GM10266 (cell line): ENCODE results near the gene TRNP1.

Experiments used
- DNase-seq: peaks from one replicate; pipeline ENCODE4 v3.0.0; 2012; ENCODE audit errors: extremely low spot score
- CTCF ChIP-seq: IDR thresholded peaks from 2 replicates; pipeline ENCODE4 v1.5.1; 2012; ENCODE audit warnings: mild to moderate bottlenecking, low read depth; ENCODE audit not compliant: control insufficient read depth, insufficient read depth; ENCODE audit errors: missing control alignments

TRNP1 gene

GRCh38 chr1:27025718-27026117 lies 32.2 kb downstream of the TRNP1 start:
- no peak for DNase-seq
- no peak for TF ChIP-seq CTCF

GRCh38 chr1:27026621-27027574 lies 33.4 kb downstream of the TRNP1 start:
- no peak for DNase-seq
- TF ChIP-seq CTCF: no peak

DNA sequence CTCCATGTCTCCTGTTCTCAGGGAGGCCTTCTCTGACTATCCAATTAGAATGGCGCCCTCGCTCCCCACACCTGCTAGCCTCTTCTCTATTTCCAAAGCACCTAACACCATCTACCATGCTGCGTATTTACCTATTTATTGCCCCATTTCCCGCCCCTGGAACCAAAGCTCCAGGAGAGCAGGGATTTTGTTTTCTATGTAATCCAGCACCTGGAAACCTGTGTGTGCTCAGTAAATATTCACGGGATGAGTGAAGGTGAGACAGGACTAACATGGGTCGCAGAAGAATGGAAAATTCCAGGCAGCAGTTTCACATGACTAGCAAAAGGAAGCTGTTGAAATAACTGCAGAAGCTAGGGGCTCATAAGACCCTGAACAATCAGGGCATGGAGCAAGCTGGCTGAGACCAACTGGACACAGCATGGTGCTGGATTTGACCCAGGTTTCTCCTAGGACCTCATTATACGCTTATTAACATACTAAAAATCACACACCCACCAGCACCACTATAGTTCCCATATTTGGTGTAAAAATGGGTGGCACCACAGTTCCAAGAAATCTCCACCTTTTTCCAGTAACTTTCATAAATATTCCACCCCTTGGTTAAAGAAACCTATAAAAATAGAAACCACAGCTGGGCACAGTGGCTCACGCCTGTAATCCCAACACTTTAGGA lies 34.2 kb downstream of the TRNP1 start:
- no peak for DNase-seq
- TF ChIP-seq CTCF: no peak

DNA sequence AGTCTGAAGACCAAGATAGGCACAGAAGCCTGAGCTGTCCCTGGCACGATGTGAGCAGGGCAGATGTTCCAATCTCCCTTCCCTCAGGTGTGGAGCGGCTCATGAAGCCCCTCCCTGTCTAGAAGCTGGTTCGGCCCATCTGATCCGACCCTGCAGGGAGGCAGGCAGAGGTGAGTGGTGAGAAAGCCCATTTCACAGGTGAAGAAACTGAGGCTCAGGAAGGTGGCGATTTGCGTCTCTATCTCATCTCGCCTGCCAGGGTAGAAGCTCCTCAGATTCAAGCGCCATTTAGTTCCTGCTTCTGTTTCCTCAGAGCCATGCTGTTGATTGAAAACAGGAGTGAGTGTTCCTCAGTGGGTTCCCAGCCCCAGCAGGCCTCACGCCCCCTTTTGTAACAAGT lies 36.0 kb downstream of the TRNP1 start:
- no peak for DNase-seq
- no peak for TF ChIP-seq CTCF

DNA sequence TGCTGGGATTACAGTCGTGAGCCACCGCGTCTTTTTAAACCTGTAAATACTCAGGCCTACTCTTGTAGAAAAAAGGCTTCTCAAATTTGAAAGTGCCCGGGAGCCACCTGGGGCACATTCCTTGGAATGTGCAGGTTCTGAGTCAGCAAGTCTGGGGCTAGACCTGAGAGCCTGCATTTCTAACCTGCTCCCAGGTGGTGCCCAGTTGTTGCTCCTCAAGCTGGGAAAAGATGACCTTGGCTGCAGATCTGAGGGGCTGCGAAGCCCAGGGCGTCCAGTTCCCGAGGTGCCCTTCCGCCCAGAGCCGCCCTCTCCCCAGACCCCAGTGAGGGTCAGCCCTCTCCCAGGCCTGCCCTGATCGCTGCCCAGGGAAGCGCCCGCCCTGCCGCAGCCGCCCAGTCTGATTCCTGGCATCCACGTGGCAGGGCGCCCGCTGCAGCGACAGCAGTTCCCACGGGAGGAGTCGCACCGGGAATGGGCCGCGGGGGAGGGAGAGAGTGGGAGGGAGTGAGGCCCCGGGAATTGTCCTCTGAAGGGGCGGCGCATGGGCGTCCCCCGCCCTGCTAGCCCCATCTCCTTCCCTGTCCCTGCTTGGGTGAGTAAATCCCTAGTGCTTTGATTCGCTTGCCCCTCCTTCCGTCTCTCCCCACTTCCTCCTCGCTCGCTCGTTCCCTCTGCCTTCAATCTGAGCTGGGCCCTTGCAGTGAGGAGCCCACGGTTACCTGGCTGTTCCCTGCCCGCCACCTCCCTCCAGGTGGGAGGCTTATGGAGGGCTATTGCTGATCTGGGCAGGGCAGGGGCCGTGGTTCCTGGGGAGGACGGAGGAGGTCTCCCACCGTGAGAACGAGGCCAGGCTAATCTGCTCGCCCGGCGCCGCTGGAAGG lies 38.0 kb downstream of the TRNP1 start:
- no peak for DNase-seq
- TF ChIP-seq CTCF: no peak

DNA sequence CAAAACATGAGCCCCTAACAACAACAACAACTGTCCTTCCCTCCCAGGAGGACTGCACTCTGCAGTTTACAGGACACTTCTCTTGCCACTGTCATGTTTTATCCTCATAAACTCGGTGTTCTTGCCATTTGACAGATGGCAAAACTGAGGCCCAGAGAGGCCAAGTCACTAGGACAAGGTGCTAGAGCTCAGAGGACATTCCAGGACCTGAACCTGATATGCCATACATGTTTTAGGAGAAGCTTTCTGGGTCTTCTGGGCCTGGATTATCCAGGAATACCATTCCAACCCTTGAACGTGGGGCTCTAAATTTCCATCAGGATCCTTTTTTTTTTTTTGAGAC lies 38.6 kb downstream of the TRNP1 start:
- TF ChIP-seq CTCF: no peak
- no peak for DNase-seq
